ENCODE results near the gene TGFBR3. TPM values are rescaled to one million over a fixed set of nuclear protein-coding genes. Genes with fewer than 3 reads are reported as not detected.

TGFBR3 gene
- total RNA-seq, 2 experiments from 2014 or later: 5.5 to 7.5 TPM

DNA sequence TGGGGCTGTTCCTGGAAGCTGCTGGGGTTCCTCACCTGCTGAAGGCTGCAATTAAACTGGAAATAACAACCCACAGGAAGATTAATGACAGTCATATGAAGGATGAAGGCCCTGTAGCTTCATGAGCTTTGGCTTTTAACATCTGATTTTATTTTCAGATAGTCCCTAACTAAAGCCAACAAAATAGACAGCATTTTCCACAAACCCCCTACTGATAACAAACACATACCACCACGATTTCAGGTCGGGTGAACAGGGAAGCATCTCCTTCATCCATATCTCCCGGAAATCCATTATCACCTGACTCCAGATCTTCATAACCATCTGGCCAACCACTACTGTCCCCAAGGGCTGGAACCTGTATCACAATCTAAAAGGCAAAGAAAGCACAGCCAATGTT, 169.6 kb downstream of the TGFBR3 start:
- peaks cover 22% of the 10 kb centered on the region for H3K36me3 Mint-ChIP-seq (ENCODE audit: low read depth)
- H3K27ac Mint-ChIP-seq: no peak overlapping the region
- peaks cover 26% of the 10 kb centered on the region for H3K4me1 Mint-ChIP-seq (ENCODE audit: low read depth)
- DNase-seq: no peak
- TF ChIP-seq, protein P1, sequence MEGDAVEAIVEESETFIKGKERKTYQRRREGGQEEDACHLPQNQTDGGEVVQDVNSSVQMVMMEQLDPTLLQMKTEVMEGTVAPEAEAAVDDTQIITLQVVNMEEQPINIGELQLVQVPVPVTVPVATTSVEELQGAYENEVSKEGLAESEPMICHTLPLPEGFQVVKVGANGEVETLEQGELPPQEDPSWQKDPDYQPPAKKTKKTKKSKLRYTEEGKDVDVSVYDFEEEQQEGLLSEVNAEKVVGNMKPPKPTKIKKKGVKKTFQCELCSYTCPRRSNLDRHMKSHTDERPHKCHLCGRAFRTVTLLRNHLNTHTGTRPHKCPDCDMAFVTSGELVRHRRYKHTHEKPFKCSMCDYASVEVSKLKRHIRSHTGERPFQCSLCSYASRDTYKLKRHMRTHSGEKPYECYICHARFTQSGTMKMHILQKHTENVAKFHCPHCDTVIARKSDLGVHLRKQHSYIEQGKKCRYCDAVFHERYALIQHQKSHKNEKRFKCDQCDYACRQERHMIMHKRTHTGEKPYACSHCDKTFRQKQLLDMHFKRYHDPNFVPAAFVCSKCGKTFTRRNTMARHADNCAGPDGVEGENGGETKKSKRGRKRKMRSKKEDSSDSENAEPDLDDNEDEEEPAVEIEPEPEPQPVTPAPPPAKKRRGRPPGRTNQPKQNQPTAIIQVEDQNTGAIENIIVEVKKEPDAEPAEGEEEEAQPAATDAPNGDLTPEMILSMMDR (IDR thresholded peaks at IDR 0.05): no peak
- CTCF ChIA-PET: no interaction called here
- H3K4me3 Mint-ChIP-seq: no peak overlapping the region
- ATAC-seq: no peak
- intact Hi-C loops (cut with micrococcal nuclease): no loop called here
- H3K27me3 Mint-ChIP-seq: no peaks in the 10 kb centered on the region
- POLR2A ChIA-PET: no interaction called here
- no peaks in the 10 kb centered on the region for H3K9me3 Mint-ChIP-seq

DNA sequence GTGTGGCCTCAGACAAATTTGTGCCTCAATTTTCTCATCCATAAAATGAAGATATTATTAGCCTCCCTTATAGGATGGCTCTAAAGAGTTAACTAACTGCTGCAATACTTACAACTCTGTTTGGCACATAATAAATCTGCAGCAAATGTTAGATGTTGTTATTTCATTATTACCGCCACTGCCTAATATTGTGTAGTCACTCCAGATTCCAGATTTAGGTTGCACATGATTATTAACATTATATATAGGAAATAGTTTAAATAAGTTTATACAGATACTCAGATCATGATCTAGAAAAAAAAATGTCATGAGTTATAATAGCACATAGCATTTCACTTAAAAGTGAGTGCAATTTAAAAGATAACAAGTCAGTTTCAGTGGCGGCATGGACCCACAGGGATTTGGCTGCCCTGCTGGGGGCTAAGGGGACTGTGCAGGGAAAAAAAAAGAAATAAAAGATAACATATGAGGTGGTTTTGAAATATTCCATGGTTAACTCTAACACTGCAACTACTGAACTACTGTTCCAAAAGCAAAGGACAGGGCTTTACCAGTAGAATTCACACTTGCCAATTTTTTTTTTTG, 170.4 kb downstream of the TGFBR3 start:
- POLR2A ChIA-PET: no interaction called here
- intact Hi-C loops (cut with micrococcal nuclease): no loop called here
- DNase-seq: no peak
- H3K4me1 Mint-ChIP-seq (ENCODE audit: low read depth): peaks cover 26% of the 10 kb centered on the region
- H3K27me3 Mint-ChIP-seq: no peaks in the 10 kb centered on the region
- CTCF ChIA-PET: interaction anchor here (0.9 kb wide), 1 partner anchor 22 kb away, joined by 3 read pairs; no protein-coding TSS in a partner anchor
- H3K27ac Mint-ChIP-seq: no peak overlapping the region
- no peaks in the 10 kb centered on the region for H3K9me3 Mint-ChIP-seq
- TF ChIP-seq, protein P1 (IDR thresholded peaks at IDR 0.05): no peak
- ATAC-seq: no peak
- no peak overlapping the region for H3K4me3 Mint-ChIP-seq
- H3K36me3 Mint-ChIP-seq (ENCODE audit: low read depth): peaks cover 23% of the 10 kb centered on the region

DNA sequence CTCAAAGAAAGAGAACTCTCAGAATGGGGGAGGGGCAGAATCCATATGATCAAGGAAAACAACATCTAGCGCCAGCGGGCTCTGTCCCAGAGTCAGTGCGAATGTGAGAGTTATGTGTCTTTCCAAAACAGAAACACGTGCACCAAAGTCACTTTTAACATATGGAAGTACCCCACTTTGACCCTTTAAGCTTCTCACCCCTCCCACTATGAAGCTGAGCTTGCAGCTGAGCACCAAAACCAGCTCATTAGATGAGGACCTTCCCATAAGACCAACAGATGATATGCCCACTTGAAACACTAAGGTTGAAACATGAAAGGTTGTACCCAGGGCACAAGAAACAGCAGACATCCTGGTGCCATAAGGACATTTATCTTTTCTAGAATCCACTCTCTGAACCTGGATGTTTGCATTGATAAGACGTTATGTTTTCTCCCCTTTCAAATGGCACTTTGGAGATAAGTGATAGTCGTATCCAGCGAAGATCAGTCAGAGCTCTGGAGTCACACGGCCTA, 171.0 kb downstream of the TGFBR3 start:
- H3K27ac Mint-ChIP-seq: no peak overlapping the region
- peaks cover 26% of the 10 kb centered on the region for H3K4me1 Mint-ChIP-seq (ENCODE audit: low read depth)
- H3K27me3 Mint-ChIP-seq: no peaks in the 10 kb centered on the region
- POLR2A ChIA-PET: no interaction called here
- DNase-seq (no peak), ATAC-seq (no peak)
- TF ChIP-seq, protein P1 (IDR thresholded peaks at IDR 0.05): no peak
- no peak overlapping the region for H3K4me3 Mint-ChIP-seq
- peaks cover 21% of the 10 kb centered on the region for H3K36me3 Mint-ChIP-seq (ENCODE audit: low read depth)
- no peaks in the 10 kb centered on the region for H3K9me3 Mint-ChIP-seq
- CTCF ChIA-PET: interaction anchor here (0.9 kb wide), 1 partner anchor 23 kb away, joined by 3 read pairs; no protein-coding TSS in a partner anchor
- intact Hi-C loops (cut with micrococcal nuclease): loop anchor here (5.0 kb wide), 1 partner anchor 162 kb away; no protein-coding TSS in a partner anchor

DNA sequence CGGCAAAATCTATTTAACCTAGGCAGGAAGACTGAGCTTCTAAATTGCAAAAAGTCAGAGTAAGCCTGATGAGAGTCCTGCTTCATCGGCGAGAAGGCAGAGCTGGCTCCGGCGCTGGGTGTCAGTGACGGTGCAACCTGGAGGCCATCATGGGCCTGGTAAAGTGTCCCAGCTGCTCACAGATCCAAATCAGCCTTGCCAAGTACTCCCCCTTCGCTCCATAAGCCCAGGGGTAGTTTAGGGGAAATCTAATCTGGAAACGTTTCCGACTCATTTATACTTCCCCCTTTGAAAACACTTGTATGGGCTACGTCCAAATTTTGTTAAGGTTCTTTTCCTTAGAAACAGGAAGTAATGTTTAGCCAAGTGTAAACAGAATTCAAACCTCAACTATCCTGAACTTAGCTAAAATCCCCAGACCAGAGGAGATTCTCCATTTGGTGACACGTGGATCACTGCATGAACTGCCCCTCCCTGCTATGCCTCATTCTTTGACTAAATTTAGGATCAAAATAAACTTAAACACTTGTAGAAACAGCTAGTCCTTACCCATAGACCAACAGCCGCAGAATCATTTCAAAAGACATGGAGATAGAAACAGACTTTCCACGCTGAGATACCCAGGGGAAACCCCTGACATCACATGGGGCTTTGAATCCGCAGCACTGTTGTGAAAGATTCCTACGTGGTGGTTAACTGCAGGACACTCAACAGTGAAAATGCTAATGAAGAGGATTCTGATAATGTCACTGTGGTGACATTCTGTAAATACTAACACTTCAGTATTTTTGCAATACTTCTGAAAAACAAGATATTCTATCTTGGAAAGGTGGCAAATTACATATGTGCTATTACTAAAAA, 172.7 kb downstream of the TGFBR3 start:
- ATAC-seq (peak; percentile 92), DNase-seq (peak; percentile 74)
- TF ChIP-seq, protein P1 (IDR thresholded peaks at IDR 0.05): no peak
- Mint-ChIP-seq H3K4me1 (ENCODE audit: low read depth) (peaks cover 26% of the 10 kb centered on the region), H3K9me3 (no peaks in the 10 kb centered on the region), H3K36me3 (ENCODE audit: low read depth) (peaks cover 15% of the 10 kb centered on the region), H3K27me3 (no peaks in the 10 kb centered on the region), H3K4me3 (peak overlapping the region; percentile 27), H3K27ac (peak overlapping the region; percentile 74)
- CTCF ChIA-PET: interaction anchor here (0.8 to 1.2 kb wide), 2 partner anchors 171 to 201 kb away, joined by 3 to 4 read pairs; no protein-coding TSS in a partner anchor
- intact Hi-C loops (cut with micrococcal nuclease): loop anchor here (2.0 to 5.0 kb wide), 2 partner anchors 42 to 164 kb away; no protein-coding TSS in a partner anchor
- POLR2A ChIA-PET: interaction anchor here (0.5 kb wide), 1 partner anchor 21 kb away, joined by 3 read pairs; no protein-coding TSS in a partner anchor

Data from activated CD8-positive, alpha-beta T cell treated with anti-CD3 and anti-CD28 coated beads for 36 hours (primary cell).